OCI-LY1 (cell line): ENCODE results near the gene NLK.

Source experiments
- H2AFZ ChIP-seq: fragments of 200-600 bp; sonication (generic), shearing (Covaris generic); 2 replicates; pipeline ENCODE4 v1.6.0; 2014; ENCODE audit warnings: antibody characterized with exemption, mild to moderate bottlenecking, low read length
- H3F3A ChIP-seq: fragments of 200-600 bp; sonication (generic), shearing (Covaris generic); 2 replicates; pipeline ENCODE4 v1.6.0; 2014; ENCODE audit warnings: mild to moderate bottlenecking, antibody characterized with exemption, low read length, moderate library complexity; ENCODE audit not compliant: insufficient read depth
- H3K27ac ChIP-seq: fragments of 200-600 bp; sonication (generic); 2 replicates; pipeline ENCODE4 v1.5.1; 2014; ENCODE audit warnings: low read length, mixed run types, mild to moderate bottlenecking, low read depth; ENCODE audit not compliant: poor library complexity, severe bottlenecking
- H3K27me3 ChIP-seq: fragments of 200-600 bp; sonication (generic); 2 replicates; pipeline ENCODE4 v1.6.0; 2014; ENCODE audit warnings: antibody characterized with exemption, mild to moderate bottlenecking, low read length, moderate library complexity; ENCODE audit not compliant: insufficient read depth
- H3K36me3 ChIP-seq: fragments of 200-600 bp; sonication (generic); 2 replicates; pipeline ENCODE4 v1.6.1; 2014; ENCODE audit warnings: mild to moderate bottlenecking, antibody characterized with exemption, low read length, moderate library complexity, mixed read lengths; ENCODE audit not compliant: insufficient read depth
- H3K4me1 ChIP-seq: fragments of 200-600 bp; sonication (generic); 2 replicates; pipeline ENCODE4 v1.5.1; 2014; ENCODE audit warnings: mild to moderate bottlenecking, low read length, moderate library complexity; ENCODE audit not compliant: insufficient read depth, severe bottlenecking
- H3K4me2 ChIP-seq: fragments of 200-600 bp; sonication (generic), shearing (Covaris generic); 2 replicates; pipeline ENCODE4 v1.6.1; 2014; ENCODE audit warnings: low read length
- H3K4me3 ChIP-seq: fragments of 200-600 bp; sonication (generic); 2 replicates; pipeline ENCODE4 v1.5.1; 2014; ENCODE audit warnings: low read length, low read depth, mild to moderate bottlenecking, mixed read lengths; ENCODE audit not compliant: poor library complexity, severe bottlenecking
- H3K79me2 ChIP-seq: fragments of 200-600 bp; shearing (Covaris generic); 2 replicates; pipeline ENCODE4 v1.6.1; 2016; ENCODE audit warnings: mixed run types, low read length, mixed read lengths; ENCODE audit not compliant: insufficient read depth
- H3K9ac ChIP-seq: fragments of 200-600 bp; sonication (generic), shearing (Covaris generic); 2 replicates; pipeline ENCODE4 v1.6.1; 2014; ENCODE audit warnings: mild to moderate bottlenecking, low read length, mixed read lengths
- H3K9me2 ChIP-seq: fragments of 200-600 bp; sonication (generic), shearing (Covaris generic); 2 replicates; pipeline ENCODE4 v1.6.1; 2014; ENCODE audit warnings: low read depth, mild to moderate bottlenecking, low read length, mixed read lengths
- H3K9me3 ChIP-seq: fragments of 200-600 bp; shearing (Covaris generic); 2 replicates; pipeline ENCODE4 v1.6.1; 2014; ENCODE audit warnings: low read length, mixed read lengths
- H4K20me1 ChIP-seq: fragments of 200-600 bp; sonication (generic), shearing (Covaris generic); 2 replicates; pipeline ENCODE4 v1.6.0; 2016; ENCODE audit warnings: mild to moderate bottlenecking, low read length; ENCODE audit not compliant: insufficient read depth
- CTCF ChIP-seq: fragments of 200-600 bp; sonication (generic), shearing (Covaris generic); IDR thresholded peaks from 2 replicates; pipeline ENCODE4 v1.5.1; 2017; ENCODE audit warnings: mild to moderate bottlenecking, antibody characterized with exemption, low read length, moderate library complexity, mixed read lengths
- EZH2 ChIP-seq: fragments of 200-600 bp; sonication (generic), shearing (Covaris generic); IDR thresholded peaks from 2 replicates; pipeline ENCODE4 v1.8.0; 2017; ENCODE audit warnings: borderline replicate concordance, mixed run types, mild to moderate bottlenecking, antibody characterized with exemption, low read length, moderate library complexity, mixed read lengths

Gene NLK

GRCh38 chr17:28160610-28161009, 118.1 kb downstream of the NLK start:
- TF ChIP-seq CTCF (no peak), EZH2 (no peak)
- Histone ChIP-seq H3F3A (no peaks in the 10 kb centered on the region), H3K4me3 (no peak overlapping the region), H3K36me3 (no peaks in the 10 kb centered on the region; the same call in 1 of the 2 replicates), H2AFZ (no peak overlapping the region), H3K4me2 (no peak overlapping the region), H3K79me2 (no peaks in the 10 kb centered on the region), H3K4me1 (no peaks in the 10 kb centered on the region), H3K27me3 (no peaks in the 10 kb centered on the region), H4K20me1 (no peaks in the 10 kb centered on the region), H3K9ac (no peak overlapping the region), H3K9me3 (no peaks in the 10 kb centered on the region), H3K9me2 (no peaks in the 10 kb centered on the region), H3K27ac (no peak overlapping the region)

GRCh38 chr17:28161311-28161710, 118.8 kb downstream of the NLK start:
- Histone ChIP-seq H3K4me3 (no peak overlapping the region), H3F3A (no peaks in the 10 kb centered on the region), H3K9me3 (no peaks in the 10 kb centered on the region), H3K27me3 (no peaks in the 10 kb centered on the region), H3K9ac (no peak overlapping the region), H3K4me1 (no peaks in the 10 kb centered on the region), H3K79me2 (no peaks in the 10 kb centered on the region), H3K9me2 (no peaks in the 10 kb centered on the region), H2AFZ (no peak overlapping the region), H3K36me3 (no peaks in the 10 kb centered on the region; the same call in 1 of the 2 replicates), H3K4me2 (no peak overlapping the region), H4K20me1 (no peaks in the 10 kb centered on the region), H3K27ac (no peak overlapping the region)
- no peak for TF ChIP-seq CTCF
- TF ChIP-seq EZH2, result no peak

GRCh38 chr17:28166478-28166877, 124.0 kb downstream of the NLK start:
- Histone ChIP-seq H3K9ac (no peak overlapping the region), H3K36me3 (peaks cover 31% of the 10 kb centered on the region), H3K79me2 (no peaks in the 10 kb centered on the region), H3F3A (no peaks in the 10 kb centered on the region), H3K27ac (no peak overlapping the region), H4K20me1 (no peaks in the 10 kb centered on the region), H3K27me3 (no peaks in the 10 kb centered on the region), H2AFZ (no peak overlapping the region), H3K4me1 (no peaks in the 10 kb centered on the region), H3K4me2 (no peak overlapping the region), H3K9me3 (no peaks in the 10 kb centered on the region), H3K4me3 (no peak overlapping the region), H3K9me2 (no peaks in the 10 kb centered on the region)
- no peak for TF ChIP-seq EZH2
- TF ChIP-seq CTCF, result no peak
